Retinal pigment epithelial cell (primary cell): ENCODE data around the gene SPEG.

Source experiments
- DNase-seq: peaks from one replicate; pipeline ENCODE4 v3.0.0-alpha.2; 2010; ENCODE audit warnings: low read depth
- H3K4me3 ChIP-seq: 2 replicates; pipeline ENCODE4 v1.5.1; 2011; ENCODE audit warnings: mild to moderate bottlenecking, low read length, control low read depth, moderate library complexity
- CTCF ChIP-seq: conservative IDR thresholded peaks from 2 replicates; pipeline ENCODE4 v1.5.1; 2011; ENCODE audit warnings: low read depth, low read length, control low read depth, inconsistent platforms

The SPEG gene

GRCh38 chr2:219512524-219513216 is 78.0 kb downstream of the SPEG start:
- DNase-seq: no peak
- TF ChIP-seq CTCF: no peak
- H3K4me3 ChIP-seq: no peak overlapping the region

DNA sequence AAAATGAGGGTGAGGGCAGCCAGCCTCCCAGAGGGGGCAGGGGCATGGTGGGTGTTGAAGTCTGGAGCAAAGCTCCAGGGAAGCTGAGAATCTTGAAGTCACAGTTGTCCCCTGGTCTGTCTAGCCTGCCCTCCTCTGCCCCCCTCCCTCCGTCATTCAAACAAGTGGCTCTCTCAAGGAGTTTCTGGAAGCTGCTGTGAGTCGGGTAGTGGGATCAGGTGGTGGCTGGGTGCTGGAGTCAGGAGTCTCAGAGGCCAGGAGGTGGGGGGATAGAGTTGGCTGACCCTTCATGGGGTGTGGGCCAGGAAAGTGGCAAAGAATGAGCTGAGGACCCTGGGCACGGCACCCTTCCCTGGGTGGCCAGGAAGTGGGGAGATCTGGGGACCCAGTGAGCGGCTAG is 79.1 kb downstream of the SPEG start:
- H3K4me3 ChIP-seq: no peak overlapping the region
- no peak for TF ChIP-seq CTCF
- no peak for DNase-seq

GRCh38 chr2:219514196-219514761 is 79.6 kb downstream of the SPEG start, which contains the start of gene ASIC4:
ASIC4 (plus strand) TSS chr2:219514482; CDS start chr2:219514725, 243 bp downstream.
- TF ChIP-seq CTCF: no peak
- no peak within 1 kb of the TSS for H3K4me3 ChIP-seq
- DNase-seq: no peak

DNA sequence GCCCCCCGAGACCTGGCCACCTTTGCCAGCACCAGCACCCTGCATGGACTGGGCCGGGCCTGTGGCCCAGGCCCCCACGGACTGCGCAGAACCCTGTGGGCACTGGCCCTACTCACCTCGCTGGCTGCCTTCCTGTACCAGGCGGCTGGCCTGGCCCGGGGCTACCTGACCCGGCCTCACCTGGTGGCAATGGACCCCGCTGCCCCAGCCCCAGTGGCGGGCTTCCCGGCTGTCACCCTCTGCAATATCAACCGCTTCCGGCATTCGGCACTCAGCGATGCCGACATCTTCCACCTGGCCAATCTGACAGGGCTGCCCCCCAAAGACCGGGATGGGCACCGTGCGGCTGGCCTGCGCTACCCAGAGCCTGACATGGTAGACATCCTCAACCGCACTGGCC is 80.2 kb downstream of the SPEG start:
- no peak for TF ChIP-seq CTCF
- H3K4me3 ChIP-seq: no peak overlapping the region

DNA sequence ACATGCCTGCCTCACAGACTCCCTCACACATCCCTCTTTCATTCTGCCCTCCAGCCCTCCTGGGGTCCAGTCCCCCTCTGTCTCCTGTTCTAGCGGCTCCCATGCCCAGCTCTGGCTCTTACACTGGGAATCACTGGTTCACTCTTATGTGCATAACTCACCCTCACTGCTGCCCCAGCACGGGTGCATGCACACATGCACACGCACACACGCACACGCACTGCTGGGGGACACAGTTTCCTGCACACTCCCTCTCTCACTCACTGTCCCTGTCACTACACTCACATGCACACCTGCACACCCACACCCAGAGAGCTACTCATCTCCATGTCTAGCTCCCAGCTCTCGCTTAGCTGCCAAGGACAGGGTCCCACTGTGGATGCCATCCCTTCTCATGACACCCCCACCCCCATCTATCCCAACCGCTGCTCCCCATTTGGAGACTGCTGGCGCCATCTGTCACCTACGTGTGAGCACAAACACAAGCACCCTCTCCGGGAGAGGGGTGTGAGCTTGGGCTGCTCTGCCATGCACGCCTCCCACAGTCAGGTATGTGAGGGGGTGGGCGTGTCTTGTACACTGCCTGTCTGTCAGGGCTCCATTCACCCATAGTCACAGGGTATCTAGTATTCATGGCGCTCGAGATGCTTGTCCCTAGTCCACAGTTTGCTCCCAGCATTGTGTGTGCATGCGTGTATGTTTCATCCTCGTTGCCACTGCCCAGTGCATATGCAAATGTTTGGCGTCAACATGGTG is 81.4 kb downstream of the SPEG start:
- no peak for DNase-seq
- no peak overlapping the region for H3K4me3 ChIP-seq
- no peak for TF ChIP-seq CTCF

More for the DNA sequence above, 80.2 kb downstream of the SPEG start:
- no peak for DNase-seq

- DNase-seq: no peak
- TF ChIP-seq CTCF: no peak
- no peak overlapping the region for H3K4me3 ChIP-seq
Observed at GRCh38 chr2:219516888-219517287, 82.2 kb downstream of the SPEG start.
